Gastroesophageal sphincter (tissue), 3 donors: Measurements from ENCODE around the gene AKAP13.

Experiments used
- CTCF ChIP-seq, 4 experiments: fragments of 200-600 bp in 2 of 4; fragments of 450-650 bp in 2 of 4; sonication (generic) in 1 of 4; IDR thresholded peaks; one replicate each; pipeline ENCODE4 v1.5.1; 2017 to 2019; ENCODE audit warnings: antibody characterized with exemption in 4 of 4, mild to moderate bottlenecking in 2 of 4, moderate library complexity in 2 of 4
- POLR2A ChIP-seq, 2 donors: fragments of 450-650 bp; IDR thresholded peaks; one replicate each; pipeline ENCODE4 v1.6.1; 2017; ENCODE audit warnings: antibody characterized with exemption in 2 of 2, mild to moderate bottlenecking in 2 of 2, moderate library complexity in 1 of 2

DNA sequence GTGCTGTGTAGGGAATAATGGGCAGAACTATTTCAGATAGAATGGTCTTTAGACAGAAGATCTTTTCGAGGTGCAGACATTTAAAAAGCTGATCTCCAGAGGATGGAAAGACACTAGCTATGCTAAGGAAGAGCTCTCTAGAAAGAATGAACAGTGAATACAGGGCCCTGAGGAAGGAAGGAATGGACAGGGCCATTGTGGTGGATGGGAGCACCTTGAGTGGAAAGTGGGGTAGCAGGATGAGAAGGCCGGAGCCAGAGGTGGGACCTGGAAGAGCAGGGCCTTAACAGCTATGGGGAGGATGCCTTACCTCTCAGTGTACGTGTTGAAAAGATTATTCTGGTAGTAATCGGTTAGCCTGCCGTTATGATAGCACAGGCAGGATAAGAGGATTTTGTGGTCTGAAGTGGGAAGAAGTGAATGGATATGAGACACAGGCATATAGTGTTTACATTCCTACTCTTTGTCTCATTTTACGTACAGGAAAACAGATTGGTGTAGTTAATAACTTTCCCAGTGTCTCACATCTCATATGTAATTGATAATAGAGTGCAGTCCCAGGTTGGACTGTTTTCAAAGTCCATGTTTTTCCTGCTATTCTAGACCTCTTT, 241.9 kb downstream of the AKAP13 start:
- TF ChIP-seq CTCF (IDR thresholded peaks at IDR 0.05) (no peak), POLR2A (IDR thresholded peaks at IDR 0.05) (no peak)
